Bone marrow (tissue), 2 donors: Measurements from ENCODE around the gene VWA3B.

ENCODE experiments used
- DNase-seq, 2 donors: peaks; one replicate each; lab custom pipeline; 2025; lab: John Stamatoyannopoulos, UW

VWA3B gene

DNA sequence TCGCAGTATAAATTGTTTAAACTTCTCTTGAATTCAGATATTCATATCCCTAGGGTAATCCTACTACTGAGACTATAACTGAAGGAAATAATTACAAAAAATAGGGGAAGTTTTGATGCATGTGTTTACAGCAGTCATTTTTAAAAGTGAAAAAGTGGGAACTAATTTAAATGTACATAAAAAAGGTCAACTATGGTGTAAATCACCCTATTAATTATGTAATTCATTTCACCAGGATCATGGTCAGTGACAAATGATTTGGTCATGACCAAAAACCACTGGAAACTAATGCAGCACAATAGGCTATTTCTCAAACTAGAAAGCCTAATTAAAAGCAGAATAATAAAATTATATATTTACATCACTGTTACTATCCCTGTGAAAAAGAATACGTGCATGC lies 254.3 kb downstream of the VWA3B start:
- DNase-seq: no peak

DNA sequence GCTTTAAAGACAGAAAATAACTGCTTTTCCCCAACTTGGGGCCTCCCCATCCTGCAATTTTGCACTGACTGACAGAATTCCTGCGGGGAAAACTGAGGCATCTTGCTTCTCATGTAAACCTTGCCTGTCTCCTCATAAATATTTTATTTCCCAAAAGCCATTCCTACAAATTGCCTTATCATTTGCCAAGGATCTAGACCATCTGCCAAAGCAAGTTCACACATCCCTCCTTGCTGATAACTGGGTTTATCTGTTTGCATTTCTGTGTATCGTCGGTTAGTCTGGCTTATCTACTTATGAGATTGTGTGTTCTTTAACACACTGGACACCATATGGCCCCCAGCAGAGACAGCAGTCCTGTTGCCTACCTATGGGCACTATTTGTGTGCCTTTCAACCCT lies 256.3 kb downstream of the VWA3B start:
- no peak for DNase-seq

DNA sequence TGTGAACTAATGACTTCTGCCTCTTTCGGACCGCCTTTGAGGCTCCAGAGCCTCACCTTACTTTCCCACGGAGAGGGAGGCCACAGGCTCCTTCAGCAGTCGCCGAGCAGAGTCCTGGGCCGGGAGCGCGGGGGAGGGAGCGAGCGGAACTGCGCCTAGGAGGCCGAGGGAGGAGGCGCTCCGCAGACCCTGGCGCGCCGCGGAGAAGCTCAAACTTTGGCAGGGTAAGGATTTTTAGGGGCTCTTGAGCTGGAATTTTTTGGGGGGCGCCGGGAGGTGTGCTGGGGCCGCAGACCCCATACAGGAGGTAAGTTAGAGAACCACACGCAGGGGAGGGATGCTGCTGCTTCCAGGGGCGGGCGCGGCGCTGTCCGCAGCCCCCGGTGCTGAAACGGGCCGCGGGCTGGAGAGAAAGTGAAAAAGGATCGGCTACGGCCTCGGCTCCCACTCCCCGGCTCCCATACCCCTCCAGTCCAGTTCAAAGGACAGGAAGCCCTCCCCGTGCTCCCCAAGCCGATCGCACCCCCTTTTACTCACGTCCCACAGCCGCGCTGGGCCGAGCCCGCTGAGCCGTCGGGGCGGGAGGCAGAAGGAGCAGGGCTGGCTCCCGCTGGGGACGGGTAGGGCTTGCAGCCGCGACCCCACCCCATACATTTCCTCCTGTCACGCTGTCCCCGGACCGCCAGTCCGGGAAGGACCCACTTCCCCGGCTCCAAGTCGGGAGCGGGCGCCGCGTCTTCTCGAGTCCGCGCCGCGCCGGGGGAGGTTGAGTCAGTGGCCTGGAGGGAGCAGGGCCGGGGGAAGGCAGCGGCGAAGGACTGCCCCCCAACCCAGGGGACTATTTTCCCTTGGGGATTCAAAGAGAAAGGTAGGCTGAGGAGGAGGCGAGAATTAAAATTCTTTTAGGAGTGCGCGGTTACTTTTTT lies 259.6 kb downstream of the VWA3B start, which contains the start of gene CNGA3:
Gene CNGA3, plus strand, starts transcription at position 146 of the 926 bp plus-strand sequence. CDS start 23,520 bp downstream, outside the sequence.
- DNase-seq: no peak

DNA sequence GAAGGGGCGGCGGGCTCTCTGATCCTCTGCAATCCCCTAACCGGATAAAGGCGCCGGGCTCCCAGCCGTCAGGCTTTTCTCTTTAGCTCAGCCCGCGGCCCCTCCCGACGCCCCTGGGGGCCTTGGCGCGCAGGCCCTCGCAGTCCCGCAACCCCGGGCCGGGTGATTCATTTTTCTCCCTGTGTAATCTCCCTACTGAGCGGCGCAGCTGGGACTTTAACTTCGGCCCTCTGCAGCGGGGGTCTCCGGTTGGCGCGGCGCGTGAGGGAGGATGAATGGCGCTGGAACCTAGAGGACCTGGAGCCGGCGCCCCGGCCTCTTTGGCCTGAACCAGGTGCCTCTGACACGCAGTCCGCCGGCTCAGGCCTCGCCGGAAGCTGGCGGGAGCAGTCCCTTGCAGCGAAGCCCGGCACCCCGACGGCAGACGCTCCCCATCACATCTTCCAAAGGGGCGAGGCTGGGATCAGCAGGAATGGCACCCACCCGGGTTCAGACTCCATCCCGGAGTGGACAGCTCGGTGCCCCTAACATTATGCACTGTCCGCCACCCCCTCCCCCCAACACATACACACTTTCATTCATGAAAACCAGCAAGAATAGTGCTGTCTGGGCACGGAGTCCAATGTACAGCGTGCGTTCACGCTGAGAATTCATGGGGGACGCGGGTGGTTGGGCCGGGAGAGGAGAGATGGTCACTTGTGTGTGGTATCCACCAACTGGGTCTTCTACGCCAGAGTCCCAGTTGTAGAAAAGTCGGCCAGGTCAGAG lies 260.5 kb downstream of the VWA3B start:
- DNase-seq: no peak

DNA sequence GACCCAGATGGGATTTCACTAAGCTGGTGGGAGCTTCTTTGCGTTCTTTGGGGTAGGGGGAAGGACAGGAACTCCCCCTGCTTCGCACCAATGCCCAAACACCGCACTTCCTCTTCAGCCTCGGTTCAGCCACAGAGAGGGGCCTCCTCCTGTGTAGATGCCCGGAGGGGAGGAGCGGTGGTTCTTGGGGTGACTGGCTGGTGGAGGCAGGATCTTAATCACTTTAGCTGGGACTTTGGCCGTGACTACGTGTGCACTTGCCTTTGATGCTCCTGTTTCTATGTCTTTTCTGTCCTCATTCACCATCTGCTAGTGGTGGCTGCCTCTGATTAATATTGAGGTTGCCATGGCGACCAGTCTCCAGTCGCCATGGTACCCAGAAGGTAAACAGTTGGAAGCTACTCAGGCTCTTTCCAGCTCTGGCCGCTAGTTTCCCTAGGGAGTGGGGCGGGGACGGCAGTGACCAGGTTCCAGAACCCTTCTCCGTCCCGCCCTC lies 261.1 kb downstream of the VWA3B start:
- no peak for DNase-seq

DNA sequence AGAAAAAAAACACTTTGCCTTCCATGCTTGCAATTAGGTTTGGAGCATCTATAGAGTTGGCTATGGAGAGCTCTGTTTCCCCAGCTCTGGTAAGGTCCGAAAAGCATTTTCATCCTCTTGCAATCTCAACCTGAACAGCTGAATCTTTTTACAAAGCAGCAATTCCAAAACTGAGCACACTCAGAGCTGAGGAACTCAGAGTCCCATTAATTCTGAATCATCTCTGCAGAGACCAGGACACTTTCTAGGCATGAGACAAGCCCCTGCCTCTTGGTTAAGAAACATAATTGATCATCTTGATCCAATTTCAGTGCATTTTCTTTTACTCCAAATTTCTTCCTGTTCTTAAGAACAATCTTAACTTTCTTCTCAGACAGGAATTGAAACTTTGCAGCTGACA lies 263.4 kb downstream of the VWA3B start:
- no peak for DNase-seq

DNA sequence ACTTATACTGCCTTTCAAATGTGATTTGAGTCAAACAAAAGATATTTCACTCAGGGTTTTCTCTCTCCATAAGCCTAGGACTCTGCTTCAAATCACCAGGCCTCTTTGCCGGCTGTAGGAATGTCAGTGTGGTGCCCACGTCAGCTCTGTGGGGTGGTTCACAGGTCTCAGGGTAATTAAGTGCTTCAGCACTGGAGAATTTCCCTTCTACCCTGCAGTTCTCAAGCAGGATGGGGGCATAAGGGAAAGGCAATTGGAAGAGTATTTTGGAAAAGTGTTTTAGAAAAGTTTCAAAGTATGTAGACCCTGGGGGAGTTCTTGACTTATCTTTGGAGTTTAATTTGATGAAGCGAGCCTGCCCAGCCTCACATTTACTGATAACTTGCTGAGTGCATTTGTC lies 268.9 kb downstream of the VWA3B start:
- no peak for DNase-seq

DNA sequence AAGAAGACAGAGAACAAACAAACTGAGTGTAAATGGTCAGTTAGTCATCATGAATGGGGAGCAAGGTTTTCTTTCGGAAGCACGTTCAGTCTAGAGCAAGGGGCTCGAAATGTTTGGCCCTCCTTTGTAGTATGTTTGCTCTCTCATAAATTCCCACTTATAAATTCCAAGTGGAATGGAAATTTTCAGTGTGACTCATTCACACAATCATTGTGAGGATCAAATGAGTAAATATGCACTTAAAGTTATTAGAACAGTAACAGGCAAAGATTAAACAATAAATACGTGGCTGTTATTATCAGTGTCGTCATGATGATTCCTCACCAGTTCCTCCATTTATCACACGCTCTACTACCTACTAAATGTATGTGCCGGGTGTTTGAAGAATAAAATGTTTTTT lies 269.8 kb downstream of the VWA3B start:
- DNase-seq: no peak

DNA sequence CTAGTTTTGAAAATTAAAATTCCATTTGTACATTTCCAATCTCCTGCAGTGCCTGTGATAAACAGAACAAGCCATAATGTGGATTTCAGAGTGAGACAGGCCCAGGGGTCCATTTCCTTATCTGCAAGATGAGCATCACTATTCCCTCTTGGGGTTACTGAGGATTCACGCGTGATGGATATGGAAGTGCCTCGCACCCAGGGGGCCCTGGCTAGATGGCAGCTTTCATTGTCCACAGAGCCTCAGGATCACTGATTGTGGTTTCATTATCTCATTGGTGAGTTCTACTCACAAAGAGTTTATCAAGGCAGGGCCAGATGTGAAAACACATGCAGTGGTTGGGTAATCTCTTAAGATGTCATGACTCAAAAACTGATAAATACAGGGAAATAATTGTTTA lies 270.9 kb downstream of the VWA3B start:
- DNase-seq: no peak

DNA sequence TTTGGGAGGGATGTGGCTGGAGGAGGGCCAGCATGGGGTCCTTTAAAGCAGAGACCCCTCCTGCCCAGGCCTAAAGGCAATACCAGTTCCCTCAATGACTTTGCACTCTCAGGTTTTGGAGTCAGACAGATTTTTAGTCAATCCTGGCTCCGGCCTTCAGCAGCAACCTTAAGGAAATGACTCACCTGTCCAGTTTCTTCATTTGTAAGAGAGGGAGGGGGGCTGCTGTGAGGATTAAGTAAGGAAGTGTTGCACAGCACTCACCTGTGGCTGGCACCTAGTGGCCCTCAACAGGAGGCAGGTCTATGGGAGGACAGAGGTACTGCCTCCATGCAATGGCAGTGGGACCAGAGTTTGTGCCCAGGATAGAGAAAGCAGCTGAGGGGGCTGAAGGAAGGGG lies 273.0 kb downstream of the VWA3B start:
- no peak for DNase-seq
